ENCODE data around the gene STK32A. TPM values are rescaled to one million over a fixed set of nuclear protein-coding genes. Genes with fewer than 3 reads are reported as not detected.
A peak's percentile ranks its signal among the peaks of the same experiment; 100 is the strongest.

The STK32A gene
- total RNA-seq, 2 donors from 2014 or later: 9.8 to 21.8 TPM

DNA sequence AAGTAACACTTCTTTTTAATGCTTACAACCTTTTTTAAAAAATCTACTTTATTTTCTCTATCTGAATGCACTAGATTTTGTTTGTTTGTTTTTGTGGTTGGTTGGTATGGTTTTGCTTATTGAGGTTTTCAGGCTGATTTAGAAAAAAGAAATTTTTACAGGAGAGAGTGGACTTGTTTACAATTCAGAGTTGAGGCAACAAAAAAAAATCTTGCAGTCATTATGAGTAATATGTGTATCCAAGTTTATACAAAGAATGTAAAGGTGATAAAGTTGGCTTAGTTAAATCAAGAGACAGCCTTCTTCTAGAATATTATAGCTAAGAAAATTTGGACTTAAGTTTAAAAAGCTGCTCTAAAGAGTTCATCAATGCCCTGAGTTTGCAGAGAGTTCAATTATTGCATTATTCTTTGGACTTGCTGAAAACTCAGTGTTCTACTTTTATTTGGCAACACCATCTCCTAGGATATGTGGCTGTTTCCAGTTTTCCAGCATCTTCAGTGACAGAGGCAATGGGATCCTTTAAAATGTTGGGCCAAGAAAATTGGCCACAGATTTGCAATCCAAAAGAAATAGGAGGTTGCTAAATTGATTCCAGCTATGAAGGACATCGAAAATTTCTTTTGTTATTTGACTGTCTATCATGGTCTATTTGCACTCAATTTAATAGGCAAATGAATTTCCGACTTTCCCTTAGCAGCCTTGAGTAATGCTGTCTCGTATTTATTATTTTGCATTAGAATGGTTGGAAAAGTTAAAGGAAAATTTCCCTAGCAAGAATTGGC is 10.7 kb downstream of the STK32A start:
- Histone ChIP-seq H3K27me3 (ENCODE audit: control insufficient read depth, insufficient read depth, low read length, poor library complexity, severe bottlenecking) (no peaks in the 10 kb centered on the region), H3K4me1 (ENCODE audit: control insufficient read depth, insufficient read depth, low read length) (peaks cover 3% of the 10 kb centered on the region), H3K9ac (ENCODE audit: extremely low read depth, low read length, poor library complexity, severe bottlenecking) (no peak overlapping the region), H3K9me3 (ENCODE audit: control insufficient read depth, low read length) (no peaks in the 10 kb centered on the region), H3K4me3 (ENCODE audit: low read length) (no peak overlapping the region), H3K27ac (ENCODE audit: low read depth, low read length) (no peak overlapping the region), H3K36me3 (ENCODE audit: control insufficient read depth, insufficient read depth, low read length) (no peaks in the 10 kb centered on the region)
- WGBS, 2 experiments (ENCODE audit: insufficient coverage in 1 of 2, insufficient read length in 1 of 2): 91 to 94% methylated on average over 3 of the region's 3 CpGs
- H3K4me3 Mint-ChIP-seq: no peak overlapping the region
- H3K36me3 Mint-ChIP-seq (ENCODE audit: low read depth): peaks cover 7% of the 10 kb centered on the region
- DNase-seq: no peak
- peak overlapping the region; percentile 44 for H3K27ac Mint-ChIP-seq
- H3K27me3 Mint-ChIP-seq (ENCODE audit: insufficient read depth): no peaks in the 10 kb centered on the region
- peaks cover 9% of the 10 kb centered on the region for H3K4me1 Mint-ChIP-seq
- no peaks in the 10 kb centered on the region for H3K9me3 Mint-ChIP-seq
- TF ChIP-seq, protein P1, sequence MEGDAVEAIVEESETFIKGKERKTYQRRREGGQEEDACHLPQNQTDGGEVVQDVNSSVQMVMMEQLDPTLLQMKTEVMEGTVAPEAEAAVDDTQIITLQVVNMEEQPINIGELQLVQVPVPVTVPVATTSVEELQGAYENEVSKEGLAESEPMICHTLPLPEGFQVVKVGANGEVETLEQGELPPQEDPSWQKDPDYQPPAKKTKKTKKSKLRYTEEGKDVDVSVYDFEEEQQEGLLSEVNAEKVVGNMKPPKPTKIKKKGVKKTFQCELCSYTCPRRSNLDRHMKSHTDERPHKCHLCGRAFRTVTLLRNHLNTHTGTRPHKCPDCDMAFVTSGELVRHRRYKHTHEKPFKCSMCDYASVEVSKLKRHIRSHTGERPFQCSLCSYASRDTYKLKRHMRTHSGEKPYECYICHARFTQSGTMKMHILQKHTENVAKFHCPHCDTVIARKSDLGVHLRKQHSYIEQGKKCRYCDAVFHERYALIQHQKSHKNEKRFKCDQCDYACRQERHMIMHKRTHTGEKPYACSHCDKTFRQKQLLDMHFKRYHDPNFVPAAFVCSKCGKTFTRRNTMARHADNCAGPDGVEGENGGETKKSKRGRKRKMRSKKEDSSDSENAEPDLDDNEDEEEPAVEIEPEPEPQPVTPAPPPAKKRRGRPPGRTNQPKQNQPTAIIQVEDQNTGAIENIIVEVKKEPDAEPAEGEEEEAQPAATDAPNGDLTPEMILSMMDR (conservative IDR thresholded peaks at IDR 0.05): no peak

GRCh38 chr5:147248561-147248960 is 13.7 kb downstream of the STK32A start:
- Histone ChIP-seq H3K36me3 (ENCODE audit: control insufficient read depth, insufficient read depth, low read length) (no peaks in the 10 kb centered on the region), H3K27ac (ENCODE audit: low read depth, low read length) (no peak overlapping the region), H3K27me3 (ENCODE audit: control insufficient read depth, insufficient read depth, low read length, poor library complexity, severe bottlenecking) (no peaks in the 10 kb centered on the region), H3K9me3 (ENCODE audit: control insufficient read depth, low read length) (no peaks in the 10 kb centered on the region), H3K4me3 (ENCODE audit: low read length) (no peak overlapping the region), H3K4me1 (ENCODE audit: control insufficient read depth, insufficient read depth, low read length) (no peaks in the 10 kb centered on the region), H3K9ac (ENCODE audit: extremely low read depth, low read length, poor library complexity, severe bottlenecking) (no peak overlapping the region)
- Mint-ChIP-seq H3K4me3 (no peak overlapping the region), H3K27ac (no peak overlapping the region), H3K27me3 (ENCODE audit: insufficient read depth) (no peaks in the 10 kb centered on the region), H3K4me1 (peaks cover 6% of the 10 kb centered on the region), H3K36me3 (ENCODE audit: low read depth) (peaks cover 7% of the 10 kb centered on the region), H3K9me3 (no peaks in the 10 kb centered on the region)
- no peak for DNase-seq
- TF ChIP-seq, protein P1 (conservative IDR thresholded peaks at IDR 0.05): no peak
- 90 to 100% methylated on average over 1 to 2 of the region's 2 CpGs for WGBS, 2 experiments (ENCODE audit: insufficient coverage in 1 of 2, insufficient read length in 1 of 2)

GRCh38 chr5:147259837-147260236 is 25.0 kb downstream of the STK32A start:
- H3K27ac ChIP-seq (ENCODE audit: low read depth, low read length): no peak overlapping the region
- Mint-ChIP-seq H3K36me3 (ENCODE audit: low read depth) (peaks cover 2% of the 10 kb centered on the region), H3K27me3 (ENCODE audit: insufficient read depth) (peaks cover 2% of the 10 kb centered on the region), H3K4me3 (no peak overlapping the region), H3K4me1 (peaks cover 20% of the 10 kb centered on the region), H3K9me3 (no peaks in the 10 kb centered on the region), H3K27ac (no peak overlapping the region)
- no peaks in the 10 kb centered on the region for H3K27me3 ChIP-seq (ENCODE audit: control insufficient read depth, insufficient read depth, low read length, poor library complexity, severe bottlenecking)
- H3K36me3 ChIP-seq (ENCODE audit: control insufficient read depth, insufficient read depth, low read length): no peaks in the 10 kb centered on the region
- TF ChIP-seq, protein P1 (conservative IDR thresholded peaks at IDR 0.05): no peak
- no peak overlapping the region for H3K4me3 ChIP-seq (ENCODE audit: low read length)
- H3K9ac ChIP-seq (ENCODE audit: extremely low read depth, low read length, poor library complexity, severe bottlenecking): no peak overlapping the region
- 89 to 96% methylated on average over 1 of the region's 1 CpG for WGBS, 2 experiments (ENCODE audit: insufficient coverage in 1 of 2, insufficient read length in 1 of 2)
- H3K4me1 ChIP-seq (ENCODE audit: control insufficient read depth, insufficient read depth, low read length): no peaks in the 10 kb centered on the region
- no peaks in the 10 kb centered on the region for H3K9me3 ChIP-seq (ENCODE audit: control insufficient read depth, low read length)
- no peak for DNase-seq

All from endodermal cell (in vitro differentiated cells).